Stimulated activated naive CD8-positive, alpha-beta T cell treated with anti-CD3 and anti-CD28 coated beads, Interleukin-15, amount 100 ng/mL, for 72 hours (primary cell): Measurements from ENCODE around the gene ITPA.
A peak's percentile ranks its signal among the peaks of the same experiment; 100 is the strongest.

ENCODE experiments used
- ATAC-seq: fragments of 150-1000 bp; cut with Tn5 transposase; 2 replicates; pipeline ENCODE4 v1.10.0; 2021; ENCODE audit warnings: mild to moderate bottlenecking, moderate library complexity
- DNase-seq, 2 donors: peaks; one replicate each; pipeline ENCODE4 v3.0.0; 2021 to 2022
- H3K27ac Mint-ChIP-seq, 2 donors: one replicate each; pipeline ENCODE4 v1.8.0; 2022; ENCODE audit warnings: mild to moderate bottlenecking in 2 of 2, mixed read lengths in 2 of 2, moderate library complexity in 2 of 2
- H3K27me3 Mint-ChIP-seq: one replicate; pipeline ENCODE4 v1.8.0; 2022; ENCODE audit warnings: mixed read lengths
- H3K4me1 Mint-ChIP-seq: one replicate; pipeline ENCODE4 v1.8.0; 2022; ENCODE audit warnings: mild to moderate bottlenecking, mixed read lengths
- H3K4me3 Mint-ChIP-seq, 2 donors: one replicate each; pipeline ENCODE4 v1.8.0; 2022; ENCODE audit warnings: mild to moderate bottlenecking in 2 of 2, mixed read lengths in 2 of 2, moderate library complexity in 1 of 2
- H3K9me3 Mint-ChIP-seq, 2 donors: one replicate each; pipeline ENCODE4 v1.8.0; 2022; ENCODE audit warnings: mixed read lengths in 2 of 2

ITPA gene

GRCh38 chr20:3273371-3273770 lies 64.1 kb downstream of the ITPA start:
- no peaks in the 10 kb centered on the region for H3K9me3 Mint-ChIP-seq
- H3K27me3 Mint-ChIP-seq = no peaks in the 10 kb centered on the region
- peak overlapping the region in 1 of 2 donors; percentile 30 for H3K27ac Mint-ChIP-seq
- ATAC-seq = no peak
- no peak for DNase-seq
- H3K4me1 Mint-ChIP-seq = no peaks in the 10 kb centered on the region
- H3K4me3 Mint-ChIP-seq = no peak overlapping the region
